ENCODE data around the gene GFPT1.
A peak's percentile ranks its signal among the peaks of the same experiment; 100 is the strongest.
"Not testable (repeated sequence)": the region's sequence is repeated elsewhere in the genome, so short reads cannot be mapped to it uniquely, and the experiment has no call there.

The GFPT1 gene

GRCh38 chr2:69386789-69387734, at the start of gene GFPT1:
TSS of gene GFPT1 (minus strand) at chr2:69387227. CDS start at chr2:69387071, 156 bp downstream.
- peak; percentile 81 for TF ChIP-seq POLR2A (IDR thresholded peaks at IDR 0.05; ENCODE audit: low read length)
- no peak for TF ChIP-seq GATA1 (IDR thresholded peaks at IDR 0.05; ENCODE audit: low read depth, low read length)
- DNase-seq, result peak; percentile 94 to 98

- peak in 1 of 2 experiments; percentile 39 for DNase-seq
- TF ChIP-seq POLR2A (IDR thresholded peaks at IDR 0.05; ENCODE audit: low read length) (no peak), GATA1 (IDR thresholded peaks at IDR 0.05; ENCODE audit: low read depth, low read length) (no peak)
Measured at GRCh38 chr2:69436596-69436937, 49.5 kb upstream of the GFPT1 start.

- no peak for DNase-seq
- TF ChIP-seq POLR2A (IDR thresholded peaks at IDR 0.05; ENCODE audit: low read length) (no peak), GATA1 (IDR thresholded peaks at IDR 0.05; ENCODE audit: low read depth, low read length) (no peak)
Measured at GRCh38 chr2:69434753-69435152, 47.7 kb upstream of the GFPT1 start.

- no peak for DNase-seq
- no peak for TF ChIP-seq POLR2A (IDR thresholded peaks at IDR 0.05; ENCODE audit: low read length)
- TF ChIP-seq GATA1 (IDR thresholded peaks at IDR 0.05; ENCODE audit: low read depth, low read length), result no peak
Measured at GRCh38 chr2:69429491-69430183, 42.6 kb upstream of the GFPT1 start.

GRCh38 chr2:69428981-69429380, 42.0 kb upstream of the GFPT1 start:
- TF ChIP-seq GATA1 (IDR thresholded peaks at IDR 0.05; ENCODE audit: low read depth, low read length) (no peak), POLR2A (IDR thresholded peaks at IDR 0.05; ENCODE audit: low read length) (no peak)
- no peak for DNase-seq

- DNase-seq, result no peak
- no peak for TF ChIP-seq GATA1 (IDR thresholded peaks at IDR 0.05; ENCODE audit: low read depth, low read length)
- TF ChIP-seq POLR2A (IDR thresholded peaks at IDR 0.05; ENCODE audit: low read length), result no peak
Measured at GRCh38 chr2:69424419-69424818, 37.4 kb upstream of the GFPT1 start.

DNA sequence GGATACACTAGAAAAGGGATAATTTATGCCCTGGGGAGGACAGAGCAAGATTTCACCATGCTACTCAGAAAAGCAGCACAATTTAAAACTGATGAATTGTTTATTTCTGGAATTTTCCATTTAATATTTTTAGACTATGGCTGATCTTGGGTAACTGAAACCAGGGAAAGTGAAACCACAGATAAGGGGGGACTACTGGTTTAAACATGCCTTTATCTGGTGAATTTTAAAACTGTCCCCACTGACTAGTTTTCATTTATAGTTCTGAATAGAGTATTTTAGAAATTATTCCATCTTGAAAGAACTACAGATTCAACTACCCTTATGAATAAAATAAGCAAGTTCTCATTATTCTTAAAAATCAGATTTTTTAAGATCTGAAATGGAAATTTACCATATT, 35.2 kb upstream of the GFPT1 start:
- no peak for TF ChIP-seq GATA1 (IDR thresholded peaks at IDR 0.05; ENCODE audit: low read depth, low read length)
- TF ChIP-seq POLR2A (IDR thresholded peaks at IDR 0.05; ENCODE audit: low read length), result no peak
- peak in 1 of 2 experiments; percentile 21 for DNase-seq

GRCh38 chr2:69419111-69419510, 32.1 kb upstream of the GFPT1 start:
- not testable (repeated sequence) for DNase-seq

- TF ChIP-seq POLR2A (IDR thresholded peaks at IDR 0.05; ENCODE audit: low read length), result no peak
- DNase-seq, result no peak
Measured at GRCh38 chr2:69416147-69416546, 29.1 kb upstream of the GFPT1 start.

DNA sequence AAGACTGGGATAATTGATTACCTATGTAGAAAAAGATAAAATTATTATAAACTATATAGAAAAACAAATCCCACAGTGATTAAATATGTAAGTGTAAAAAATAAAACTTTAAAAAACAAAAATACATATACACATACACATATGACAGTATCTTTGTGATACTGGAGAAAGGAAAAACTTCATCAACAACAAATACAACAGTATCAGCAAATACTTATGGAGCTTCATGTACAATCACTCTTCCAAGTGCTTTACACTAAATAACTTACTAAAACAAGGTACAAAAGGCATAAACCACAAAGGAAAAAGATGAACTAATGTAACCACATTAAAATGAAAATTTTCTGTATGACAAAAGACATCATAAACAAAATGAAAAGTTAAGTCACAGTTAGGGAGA, 24.1 kb upstream of the GFPT1 start:
- no peak for DNase-seq
- no peak for TF ChIP-seq POLR2A (IDR thresholded peaks at IDR 0.05; ENCODE audit: low read length)
- no peak for TF ChIP-seq GATA1 (IDR thresholded peaks at IDR 0.05; ENCODE audit: low read depth, low read length)

DNA sequence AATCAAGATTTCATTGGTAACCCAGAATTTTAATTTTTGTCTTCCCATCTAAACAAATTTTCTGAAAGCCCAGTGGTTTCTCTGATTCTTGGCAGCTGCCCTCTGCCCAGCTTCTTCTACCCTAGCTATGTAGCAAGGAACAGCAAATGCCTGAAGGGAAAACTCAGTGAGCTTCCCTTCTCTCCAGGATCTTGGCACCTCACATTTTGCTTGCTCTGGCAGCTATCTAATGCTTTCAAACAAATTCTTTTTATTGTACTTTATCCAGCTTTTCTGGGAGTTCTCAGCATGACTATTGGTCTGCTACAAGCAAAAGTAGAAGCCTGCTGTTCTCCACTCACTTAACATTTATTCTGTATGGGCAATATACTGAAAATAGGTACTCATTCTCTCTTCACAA, 18.3 kb upstream of the GFPT1 start:
- no peak for DNase-seq
- TF ChIP-seq POLR2A (IDR thresholded peaks at IDR 0.05; ENCODE audit: low read length), result no peak
- no peak for TF ChIP-seq GATA1 (IDR thresholded peaks at IDR 0.05; ENCODE audit: low read depth, low read length)

DNA sequence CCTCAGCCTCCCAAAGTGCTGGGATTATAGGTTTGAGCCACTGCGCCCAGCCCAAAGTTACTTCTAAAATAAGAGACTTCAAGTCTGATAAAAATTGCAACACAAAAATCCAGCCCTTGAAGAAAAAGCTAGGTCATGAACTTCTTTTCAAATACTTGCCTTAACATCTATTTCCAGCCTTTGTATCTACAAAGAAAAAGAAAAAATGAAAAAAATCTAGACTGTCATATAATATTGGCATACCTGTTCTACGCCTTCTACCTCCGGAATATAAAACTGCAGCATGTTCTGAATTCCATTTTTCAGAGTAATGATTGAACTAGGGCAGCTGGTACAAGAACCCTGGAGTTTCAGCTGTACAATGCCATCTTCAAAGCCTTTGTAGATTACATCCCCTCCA, 13.1 kb upstream of the GFPT1 start:
- TF ChIP-seq POLR2A (IDR thresholded peaks at IDR 0.05; ENCODE audit: low read length) (no peak), GATA1 (IDR thresholded peaks at IDR 0.05; ENCODE audit: low read depth, low read length) (no peak)

GRCh38 chr2:69397234-69397633, 10.2 kb upstream of the GFPT1 start:
- no peak for DNase-seq
- TF ChIP-seq GATA1 (IDR thresholded peaks at IDR 0.05; ENCODE audit: low read depth, low read length), result no peak
- no peak for TF ChIP-seq POLR2A (IDR thresholded peaks at IDR 0.05; ENCODE audit: low read length)

More for the DNA sequence above, 13.1 kb upstream of the GFPT1 start:
- DNase-seq, result no peak

DNA sequence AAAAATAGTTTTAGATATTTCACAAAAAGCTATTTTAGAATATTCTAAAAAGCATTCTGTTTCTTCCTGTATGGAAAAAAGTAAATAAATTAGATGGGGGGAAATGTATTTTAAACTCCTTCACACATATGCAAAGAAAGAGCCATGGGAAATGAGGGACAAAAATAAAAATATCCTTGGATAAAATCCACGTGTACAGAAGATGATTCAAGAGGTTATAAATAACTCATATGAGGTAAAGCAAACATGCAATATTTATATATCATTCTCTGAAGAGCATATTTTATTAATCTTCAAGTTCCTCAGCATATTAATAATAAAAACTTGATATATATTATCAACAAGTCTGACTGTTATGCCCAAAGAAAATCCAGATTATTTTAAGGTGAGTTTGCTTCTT, 8.8 kb upstream of the GFPT1 start:
- no peak for DNase-seq
- TF ChIP-seq GATA1 (IDR thresholded peaks at IDR 0.05; ENCODE audit: low read depth, low read length) (no peak), POLR2A (IDR thresholded peaks at IDR 0.05; ENCODE audit: low read length) (no peak)

GRCh38 chr2:69393963-69394362, 6.9 kb upstream of the GFPT1 start:
- no peak for TF ChIP-seq GATA1 (IDR thresholded peaks at IDR 0.05; ENCODE audit: low read depth, low read length)
- TF ChIP-seq POLR2A (IDR thresholded peaks at IDR 0.05; ENCODE audit: low read length), result no peak

More at GRCh38 chr2:69393963-69394362, 6.9 kb upstream of the GFPT1 start:
- no peak for DNase-seq
